ENCODE measurements around the gene PRAME.
"Not testable (repeated sequence)": the region's sequence is repeated elsewhere in the genome, so short reads cannot be mapped to it uniquely, and the experiment has no call there.

The PRAME gene

DNA sequence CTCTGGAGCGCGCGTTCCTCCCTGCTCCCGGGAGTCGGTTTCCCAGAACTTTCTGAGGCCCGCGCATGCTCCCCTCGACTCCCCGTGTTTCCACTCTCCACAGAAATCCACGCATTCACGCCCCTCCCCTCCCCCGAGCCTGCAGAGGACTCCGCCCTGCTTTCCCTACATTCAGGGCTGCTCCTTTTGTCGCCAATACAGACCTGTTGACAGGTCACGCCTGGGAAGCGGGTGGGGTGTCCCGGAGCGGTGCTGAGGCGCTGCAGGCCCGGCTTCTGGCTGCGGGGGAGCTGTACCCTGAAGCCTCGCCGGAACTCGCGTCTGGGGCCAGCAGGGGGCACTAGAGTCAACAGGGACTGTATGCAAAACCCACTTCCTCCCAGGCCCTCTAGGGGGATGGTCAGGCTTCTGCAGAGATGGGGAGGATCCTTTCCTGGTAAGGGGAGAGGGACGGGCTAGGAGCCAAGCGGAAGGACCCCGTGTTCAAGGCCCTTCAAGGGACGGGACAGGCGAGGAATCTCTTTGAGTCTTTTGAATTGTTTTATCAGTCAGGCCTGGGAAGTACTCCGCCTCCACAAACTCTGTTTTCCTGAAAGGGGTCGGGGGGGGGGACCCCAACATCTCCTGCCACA lies at the start of gene PRAME:
PRAME (minus strand) TSS at position 294 of the 632 bp plus-strand sequence. CDS start 2,433 bp downstream, outside the sequence.
- no peak for DNase-seq

DNA sequence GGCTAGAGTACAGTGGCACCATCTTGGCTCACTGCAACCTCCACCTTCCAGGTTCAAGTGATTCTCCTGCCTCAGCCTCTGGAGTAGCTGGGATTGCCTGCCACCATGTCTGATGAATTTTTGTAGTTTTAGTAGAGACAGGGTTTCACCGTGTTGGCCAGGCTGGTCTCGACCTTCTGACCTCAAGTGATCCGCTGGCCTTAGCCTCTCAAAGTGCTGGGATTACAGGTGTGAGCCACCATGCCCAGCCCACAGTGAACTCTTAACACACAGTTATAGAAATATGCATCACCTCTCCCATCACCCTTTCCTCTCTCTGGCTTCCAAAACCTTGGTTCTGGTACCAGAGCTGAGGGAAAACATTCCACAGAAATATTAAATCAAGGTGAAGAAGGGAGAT lies 49.0 kb upstream of the PRAME start:
- DNase-seq: not testable (repeated sequence)

GRCh38 chr22:22605074-22605404 lies 46.0 kb upstream of the PRAME start:
- no peak for DNase-seq

DNA sequence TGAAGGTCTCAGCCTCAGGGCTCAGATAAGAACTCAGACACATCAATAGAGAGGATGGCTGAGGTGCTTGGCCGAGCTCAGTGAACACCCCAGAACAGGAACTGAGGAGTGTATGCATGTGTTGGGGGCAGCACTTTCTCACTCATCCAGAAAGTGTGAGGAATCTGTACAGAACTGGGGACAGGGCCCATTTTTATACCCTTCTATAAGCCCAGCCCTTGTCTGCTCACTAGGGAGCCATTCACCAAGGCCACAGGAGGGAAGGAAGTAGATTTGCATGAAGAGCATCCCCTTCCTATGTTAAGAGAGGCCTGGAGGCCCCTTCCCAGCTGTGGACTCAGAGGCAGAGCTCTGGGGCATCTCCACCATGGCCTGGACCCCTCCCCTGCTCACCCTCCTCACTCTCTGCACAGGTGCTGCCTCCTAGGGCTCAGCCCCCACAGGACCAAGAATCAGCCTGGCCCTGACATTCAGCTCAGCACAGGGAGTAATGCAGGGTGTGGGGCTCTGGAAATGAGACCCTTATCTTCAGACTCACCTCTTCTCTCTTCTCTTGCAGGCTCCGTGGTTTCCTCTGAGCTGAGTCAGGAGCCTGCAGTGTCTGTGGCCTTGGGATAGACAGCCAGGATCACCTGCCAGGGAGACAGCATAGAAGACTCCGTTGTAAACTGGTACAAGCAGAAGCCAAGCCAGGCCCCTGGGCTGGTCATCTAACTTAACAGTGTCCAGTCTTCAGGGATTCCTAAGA lies 45.4 kb upstream of the PRAME start:
- no peak for DNase-seq

DNA sequence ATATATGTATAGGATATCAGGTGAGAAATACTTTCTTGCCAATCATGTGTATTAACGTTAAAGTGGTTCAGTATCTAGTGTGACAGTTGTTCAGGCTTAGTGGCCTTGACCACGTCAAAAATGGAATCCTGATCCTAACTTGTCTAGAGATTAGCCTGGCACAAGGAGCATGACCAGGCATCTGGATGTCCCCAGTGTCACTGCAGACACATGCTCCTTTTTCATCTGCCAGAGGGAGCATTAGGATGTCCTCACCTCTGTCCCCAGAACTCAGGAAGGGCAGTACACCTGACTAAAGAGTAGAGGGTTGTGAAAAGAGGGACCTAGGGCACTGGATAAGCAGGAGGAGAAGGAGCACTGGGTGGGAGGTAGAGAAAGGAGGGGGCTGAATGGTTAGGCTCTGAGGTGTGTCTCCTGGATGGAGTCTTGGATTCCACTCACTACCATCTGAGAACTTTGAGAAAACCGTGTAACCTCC lies 44.4 kb upstream of the PRAME start:
- DNase-seq: no peak

- DNase-seq: no peak
Measured at GRCh38 chr22:22600531-22601261, 41.6 kb upstream of the PRAME start.

DNA sequence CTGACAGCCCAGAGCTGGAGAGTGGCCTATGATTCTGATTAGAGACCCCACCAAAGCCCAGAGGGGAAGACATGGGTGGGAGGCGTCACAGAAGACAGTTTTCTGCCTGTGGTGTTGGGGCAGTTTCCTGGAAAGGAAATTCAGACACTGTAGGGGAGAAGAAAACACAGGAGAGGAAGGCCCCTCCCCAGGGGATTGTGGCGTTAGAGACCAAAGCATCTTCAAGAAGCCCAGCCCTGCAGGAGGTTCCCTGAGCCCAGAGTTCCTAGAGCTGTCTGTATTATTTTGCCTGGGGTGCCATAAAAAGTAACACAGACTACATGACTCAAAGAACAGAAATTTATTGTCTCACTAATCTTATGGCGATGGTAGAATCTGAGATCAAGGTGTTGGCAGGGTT lies 40.2 kb upstream of the PRAME start:
- no peak for DNase-seq

- no peak for DNase-seq
Measured at GRCh38 chr22:22598144-22598543, 39.1 kb upstream of the PRAME start.

DNA sequence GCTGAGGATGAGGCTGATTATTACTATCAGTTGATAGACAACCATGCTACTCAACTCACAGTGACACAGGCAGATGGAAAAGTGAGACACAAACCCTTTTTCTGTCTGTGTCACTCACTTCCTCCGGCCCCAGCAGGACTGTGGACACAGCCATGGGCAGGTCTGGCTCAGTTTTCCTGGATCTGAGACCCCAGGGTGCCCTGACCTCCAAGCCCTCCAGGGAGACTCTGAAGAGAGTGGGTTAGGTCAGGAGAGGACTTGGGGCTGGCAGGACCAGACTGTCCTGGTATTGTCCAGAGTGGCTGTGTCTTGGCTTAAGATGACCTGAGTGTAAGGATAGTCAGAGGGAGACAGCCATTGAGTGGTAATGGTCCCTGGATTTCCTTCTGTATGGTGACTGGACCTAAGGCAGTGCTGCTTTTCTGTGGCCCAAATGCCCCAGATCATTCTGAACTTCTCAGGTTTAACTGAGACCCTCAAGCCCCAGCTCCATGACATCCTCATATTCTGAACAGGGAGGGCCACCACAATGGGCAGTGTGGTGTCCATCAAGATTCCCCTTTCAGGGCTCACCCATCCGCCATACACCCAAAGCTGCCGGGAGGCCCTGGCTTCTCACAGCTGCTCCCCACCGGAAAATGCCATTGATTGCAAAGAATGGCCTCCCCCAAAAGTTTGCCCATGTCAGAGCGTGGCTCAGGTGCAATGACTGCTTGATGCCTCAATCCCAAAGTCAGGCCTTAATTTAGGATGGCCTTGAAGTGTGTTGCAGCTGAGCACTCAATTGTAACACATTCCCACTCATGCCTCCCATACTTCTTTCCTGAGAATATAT lies 36.2 kb upstream of the PRAME start:
- no peak for DNase-seq

GRCh38 chr22:22593964-22594656 lies 35.0 kb upstream of the PRAME start:
- DNase-seq: no peak

DNA sequence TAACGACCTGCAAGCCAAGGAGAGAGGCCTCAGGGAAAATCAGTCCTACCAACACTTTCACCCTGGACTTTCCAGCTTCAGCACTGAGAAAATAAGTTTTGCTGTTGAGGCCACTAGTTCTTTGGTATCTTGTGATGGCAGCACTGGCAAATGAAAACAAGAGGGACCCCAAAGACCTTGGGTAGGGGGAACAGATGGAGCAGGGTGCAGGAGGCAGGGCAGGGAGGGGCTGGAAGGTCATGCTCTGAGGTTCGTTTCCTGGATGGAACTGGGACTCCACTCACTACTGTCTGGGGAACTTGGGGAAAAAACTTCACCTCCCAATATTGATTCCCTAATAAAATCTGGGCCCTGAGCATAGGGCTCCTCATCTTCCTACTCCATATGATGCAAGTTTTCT lies 34.2 kb upstream of the PRAME start:
- no peak for DNase-seq

GRCh38 chr22:22591348-22592299 lies 32.6 kb upstream of the PRAME start:
- DNase-seq: no peak

GRCh38 chr22:22590136-22590891 lies 31.2 kb upstream of the PRAME start:
- no peak for DNase-seq

GRCh38 chr22:22588485-22589164 lies 29.6 kb upstream of the PRAME start:
- no peak for DNase-seq

DNA sequence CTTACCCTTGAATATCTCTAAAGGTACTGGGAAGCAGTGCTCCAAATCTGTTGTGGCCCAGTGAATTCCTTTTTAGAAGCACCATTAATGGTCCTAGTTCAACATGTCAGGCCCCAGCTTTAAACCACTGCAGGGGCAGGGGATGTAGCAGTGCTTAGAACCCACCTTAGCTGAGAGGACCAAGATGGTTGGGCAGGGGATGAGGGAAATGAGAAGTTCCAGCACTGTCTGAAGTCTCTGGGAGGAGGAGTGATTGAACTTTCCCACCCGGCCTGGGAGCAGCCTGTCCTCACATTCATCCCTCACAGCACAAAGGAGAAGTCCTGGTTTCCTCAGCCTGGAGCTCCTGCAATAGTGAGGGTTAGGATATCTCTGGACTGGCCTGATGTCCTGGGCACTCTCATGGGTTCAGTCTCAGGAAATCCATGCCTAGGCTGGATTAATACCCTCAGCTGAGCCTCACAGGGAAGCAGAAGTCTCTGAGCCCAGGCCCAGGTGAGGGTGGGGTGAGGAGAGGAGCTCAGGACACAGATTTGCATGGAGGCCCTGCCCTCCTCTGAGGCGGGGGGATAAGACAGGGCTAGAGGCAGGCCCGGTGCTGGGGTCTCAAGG lies 28.6 kb upstream of the PRAME start:
- DNase-seq: no peak

GRCh38 chr22:22584722-22585121 lies 25.7 kb upstream of the PRAME start:
- no peak for DNase-seq

DNA sequence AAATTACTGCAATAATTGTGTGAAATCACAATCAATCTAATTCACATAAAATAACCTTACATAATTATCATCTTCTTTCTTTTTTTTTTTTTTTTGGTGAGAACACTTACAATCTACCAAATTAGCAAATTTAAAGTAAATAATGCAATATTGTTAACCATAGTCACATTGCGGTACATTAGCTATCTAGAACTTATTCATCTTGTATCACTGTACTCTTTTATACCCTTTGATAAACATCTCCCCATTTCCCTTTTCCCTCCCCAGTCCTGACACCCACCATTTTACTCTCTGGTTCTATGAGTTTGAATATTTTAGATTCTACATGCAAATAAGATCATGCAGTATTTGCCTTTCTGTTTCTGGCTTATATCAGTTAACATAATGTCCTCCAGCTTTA lies 24.0 kb upstream of the PRAME start:
- DNase-seq: no peak

DNA sequence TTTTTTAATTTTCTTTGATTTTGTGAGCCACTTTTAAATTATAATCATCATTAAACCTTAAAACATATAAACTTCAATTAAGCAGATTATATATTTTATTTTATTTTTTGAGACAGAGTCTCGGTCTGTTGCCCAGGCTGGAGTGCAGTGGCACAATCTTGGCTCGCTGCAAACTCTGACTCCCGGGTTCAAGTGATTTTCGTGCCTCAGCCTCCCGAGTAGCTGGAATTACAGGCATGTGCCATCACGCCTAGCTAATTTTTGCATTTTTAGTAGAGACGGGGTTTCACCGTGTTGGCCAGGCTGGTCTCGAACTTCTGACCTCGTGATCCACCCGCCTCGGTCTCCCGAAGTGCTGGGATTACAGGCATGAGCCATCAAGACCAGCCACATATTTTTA lies 22.5 kb upstream of the PRAME start:
- DNase-seq: not testable (repeated sequence)
